GM18499 (cell line): Measurements from ENCODE around the gene CXCL12.

Experiments used
- ATAC-seq: cut with Tn5 transposase; IDR thresholded peaks from one replicate; pipeline ENCODE4 v1.9.1; 2021; ENCODE audit warnings: moderate number of reproducible peaks; ENCODE audit not compliant: insufficient read depth, unreplicated experiment

The CXCL12 gene

GRCh38 chr10:44339218-44339617, 45.7 kb downstream of the CXCL12 start:
- no peak for ATAC-seq

DNA sequence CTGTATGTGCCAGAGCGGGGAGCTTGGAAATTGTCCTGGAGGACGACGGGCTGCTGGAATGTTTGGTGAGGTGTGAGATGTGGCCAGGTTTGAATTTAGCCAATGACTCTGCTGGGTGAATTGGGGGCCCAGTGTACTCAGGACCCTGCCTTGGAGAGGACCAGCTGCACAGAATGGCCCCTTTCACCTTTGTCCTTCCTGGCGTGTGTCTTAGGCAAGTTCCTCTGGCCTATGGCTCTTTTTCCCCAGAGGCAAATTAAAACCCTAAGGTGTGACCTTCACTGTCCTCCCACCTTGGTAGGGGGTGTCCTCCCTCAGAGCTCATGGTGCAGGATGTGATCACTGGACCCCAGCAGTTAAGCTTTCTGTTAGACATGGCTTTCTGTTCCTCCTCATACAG, 47.8 kb downstream of the CXCL12 start:
- ATAC-seq: no peak

DNA sequence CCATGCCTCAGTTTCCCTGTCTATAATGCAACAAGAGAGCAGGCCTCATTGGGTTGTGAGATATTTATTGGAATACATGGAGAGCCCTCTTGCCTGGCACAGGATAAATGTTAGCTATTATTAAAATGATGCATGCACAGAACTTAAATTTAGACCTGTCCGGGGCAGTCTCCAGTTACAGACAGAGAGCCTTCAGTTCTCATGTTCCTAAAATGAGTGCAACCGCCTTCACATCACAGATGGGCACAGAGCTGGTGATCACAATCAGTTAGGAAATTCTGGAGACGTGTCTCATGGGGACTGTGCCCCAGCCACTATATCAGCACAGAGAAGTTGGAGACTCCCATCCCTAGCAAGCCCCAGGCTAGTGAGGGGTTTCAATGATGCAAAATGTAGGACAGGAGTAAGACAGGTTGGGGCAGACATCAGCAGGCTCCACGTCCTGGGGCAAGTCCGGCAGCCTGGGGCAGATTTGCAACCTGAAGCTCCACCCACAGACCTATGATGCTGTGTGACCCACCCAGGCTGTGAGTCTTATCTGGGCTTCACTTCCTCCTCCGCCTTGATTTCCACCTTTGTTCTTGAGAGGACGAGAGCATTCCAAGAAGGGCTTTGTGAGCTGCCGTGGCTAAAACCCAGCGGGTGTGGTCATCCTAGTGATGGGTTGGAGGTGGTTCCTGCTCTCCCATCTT, 49.4 kb downstream of the CXCL12 start:
- ATAC-seq: no peak

- no peak for ATAC-seq
Measured at GRCh38 chr10:44334621-44335184, 50.2 kb downstream of the CXCL12 start.

DNA sequence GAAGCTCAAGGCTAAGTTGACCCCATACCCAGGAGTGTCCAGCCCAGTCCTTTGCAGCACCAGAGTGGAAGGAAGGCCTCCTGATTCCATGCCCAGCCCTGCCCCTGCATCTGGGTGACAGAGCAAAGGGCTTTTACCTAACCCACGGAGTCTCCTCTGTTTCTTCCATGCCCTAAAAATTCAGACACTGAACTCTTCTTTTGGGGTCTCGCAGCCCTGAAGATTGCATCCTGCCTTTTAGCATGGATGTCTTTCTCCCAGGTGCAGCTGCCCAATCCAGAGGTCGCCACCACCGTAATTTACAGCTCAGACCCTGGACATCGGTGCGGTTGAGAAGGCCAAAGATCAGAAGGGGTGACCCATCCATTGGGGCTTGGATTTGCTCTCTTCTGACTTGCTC, 50.8 kb downstream of the CXCL12 start:
- ATAC-seq: no peak

GRCh38 chr10:44333511-44333910, 51.4 kb downstream of the CXCL12 start:
- ATAC-seq: no peak

DNA sequence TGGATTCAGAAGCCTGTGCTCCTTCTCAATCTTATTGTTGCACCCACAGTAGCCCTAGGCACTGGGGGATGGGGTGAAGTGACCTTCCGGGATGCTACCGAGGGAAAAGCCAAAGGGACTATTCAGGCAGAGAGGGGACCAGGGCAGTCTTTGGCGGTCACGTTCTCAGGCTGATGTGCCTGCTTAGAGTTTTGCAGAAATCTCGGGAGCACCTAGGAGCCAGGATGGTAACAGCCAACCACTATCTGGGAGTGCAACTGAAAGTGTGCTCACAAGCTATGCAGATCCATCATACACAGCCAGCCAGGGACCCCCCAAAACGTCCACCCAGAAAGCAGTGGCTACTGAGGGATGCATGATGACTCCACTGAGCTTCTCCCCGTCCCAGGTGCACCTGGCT, 52.4 kb downstream of the CXCL12 start:
- ATAC-seq: no peak

- ATAC-seq: no peak
Measured at GRCh38 chr10:44330431-44330830, 54.5 kb downstream of the CXCL12 start.

DNA sequence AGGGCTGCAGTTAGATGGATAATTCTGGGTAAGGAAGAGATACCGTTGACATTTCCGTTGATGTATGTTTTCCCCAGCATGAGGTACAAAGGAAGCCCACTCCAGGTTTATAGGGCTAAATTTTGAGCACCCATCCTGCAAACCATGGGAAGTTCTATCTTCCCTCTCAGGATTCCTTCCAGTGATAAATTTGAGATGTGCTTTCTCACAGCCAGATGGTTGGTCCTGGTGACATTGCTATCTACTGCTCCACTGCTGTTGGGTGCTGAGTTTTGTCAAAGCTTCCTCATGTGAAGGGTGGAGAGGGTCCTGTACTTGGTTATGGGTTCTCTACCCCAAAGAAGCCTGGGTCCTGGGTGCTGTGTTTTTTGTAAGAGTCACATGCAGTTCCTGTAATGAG, 57.4 kb downstream of the CXCL12 start:
- ATAC-seq: no peak
